ENCODE measurements around the gene GDPGP1.
A peak's percentile ranks its signal among the peaks of the same experiment; 100 is the strongest.

Gene GDPGP1

DNA sequence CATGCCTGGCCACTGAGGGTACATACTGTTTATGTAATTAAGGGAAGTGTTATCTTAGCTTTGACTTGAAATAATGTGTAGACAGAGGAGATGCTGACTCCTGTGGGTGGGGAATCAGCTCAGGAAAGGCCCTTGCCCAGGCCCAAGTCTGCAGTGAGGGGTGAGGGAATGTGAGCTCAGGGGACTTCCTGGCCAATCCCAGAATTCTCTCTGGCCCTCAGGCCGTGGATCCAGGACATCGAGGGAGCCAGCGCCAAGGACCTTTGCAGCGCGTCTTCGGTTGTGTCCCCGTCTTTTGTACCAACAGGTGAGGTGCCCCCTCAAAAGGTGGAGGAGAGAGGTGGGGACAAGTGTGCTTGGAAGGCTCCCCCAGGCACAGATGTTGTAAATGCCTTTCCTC lies 6.7 kb upstream of the GDPGP1 start:
- DNase-seq (ENCODE audit: low read depth), result no peak
- H3K4me3 ChIP-seq (ENCODE audit: low read depth, low read length), result no peak overlapping the region
- no peak for TF ChIP-seq CTCF (IDR thresholded peaks at IDR 0.05; ENCODE audit: low read depth, low read length, missing control alignments)

GRCh38 chr15:90227816-90228772 lies 5.9 kb upstream of the GDPGP1 start:
- DNase-seq (ENCODE audit: low read depth), result no peak
- no peak overlapping the region for H3K4me3 ChIP-seq (ENCODE audit: low read depth, low read length)
- TF ChIP-seq CTCF (IDR thresholded peaks at IDR 0.05; ENCODE audit: low read depth, low read length, missing control alignments), result no peak

DNA sequence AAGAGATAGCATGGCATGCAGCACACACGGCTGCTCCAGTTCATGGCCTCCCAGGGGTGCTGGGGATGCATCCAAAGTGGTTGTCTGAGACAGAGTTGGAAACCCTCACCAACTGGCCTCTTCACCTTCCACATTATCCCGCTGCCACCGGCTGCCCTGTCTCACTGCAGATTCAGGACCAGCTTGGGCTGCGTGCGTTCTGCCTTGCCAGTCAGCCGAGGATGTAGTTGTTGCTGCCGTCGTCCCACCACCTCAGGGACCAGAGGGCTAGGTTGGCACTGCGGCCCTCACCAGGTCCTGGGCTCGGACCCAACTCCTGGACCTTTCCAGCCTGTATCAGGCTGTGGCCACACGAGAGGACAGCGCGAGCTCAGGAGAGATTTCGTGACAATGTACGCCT lies 5.0 kb upstream of the GDPGP1 start:
- no peak overlapping the region for H3K4me3 ChIP-seq (ENCODE audit: low read depth, low read length)
- DNase-seq (ENCODE audit: low read depth), result no peak
- no peak for TF ChIP-seq CTCF (IDR thresholded peaks at IDR 0.05; ENCODE audit: low read depth, low read length, missing control alignments)

GRCh38 chr15:90230071-90230494 lies 3.9 kb upstream of the GDPGP1 start:
- TF ChIP-seq CTCF (IDR thresholded peaks at IDR 0.05; ENCODE audit: low read depth, low read length, missing control alignments), result no peak
- H3K4me3 ChIP-seq (ENCODE audit: low read depth, low read length), result no peak overlapping the region
- no peak for DNase-seq (ENCODE audit: low read depth)

GRCh38 chr15:90230610-90231009 lies 3.4 kb upstream of the GDPGP1 start:
- no peak for DNase-seq (ENCODE audit: low read depth)
- no peak overlapping the region; the same call in 1 of the 2 replicates for H3K4me3 ChIP-seq (ENCODE audit: low read depth, low read length)
- no peak for TF ChIP-seq CTCF (IDR thresholded peaks at IDR 0.05; ENCODE audit: low read depth, low read length, missing control alignments)

DNA sequence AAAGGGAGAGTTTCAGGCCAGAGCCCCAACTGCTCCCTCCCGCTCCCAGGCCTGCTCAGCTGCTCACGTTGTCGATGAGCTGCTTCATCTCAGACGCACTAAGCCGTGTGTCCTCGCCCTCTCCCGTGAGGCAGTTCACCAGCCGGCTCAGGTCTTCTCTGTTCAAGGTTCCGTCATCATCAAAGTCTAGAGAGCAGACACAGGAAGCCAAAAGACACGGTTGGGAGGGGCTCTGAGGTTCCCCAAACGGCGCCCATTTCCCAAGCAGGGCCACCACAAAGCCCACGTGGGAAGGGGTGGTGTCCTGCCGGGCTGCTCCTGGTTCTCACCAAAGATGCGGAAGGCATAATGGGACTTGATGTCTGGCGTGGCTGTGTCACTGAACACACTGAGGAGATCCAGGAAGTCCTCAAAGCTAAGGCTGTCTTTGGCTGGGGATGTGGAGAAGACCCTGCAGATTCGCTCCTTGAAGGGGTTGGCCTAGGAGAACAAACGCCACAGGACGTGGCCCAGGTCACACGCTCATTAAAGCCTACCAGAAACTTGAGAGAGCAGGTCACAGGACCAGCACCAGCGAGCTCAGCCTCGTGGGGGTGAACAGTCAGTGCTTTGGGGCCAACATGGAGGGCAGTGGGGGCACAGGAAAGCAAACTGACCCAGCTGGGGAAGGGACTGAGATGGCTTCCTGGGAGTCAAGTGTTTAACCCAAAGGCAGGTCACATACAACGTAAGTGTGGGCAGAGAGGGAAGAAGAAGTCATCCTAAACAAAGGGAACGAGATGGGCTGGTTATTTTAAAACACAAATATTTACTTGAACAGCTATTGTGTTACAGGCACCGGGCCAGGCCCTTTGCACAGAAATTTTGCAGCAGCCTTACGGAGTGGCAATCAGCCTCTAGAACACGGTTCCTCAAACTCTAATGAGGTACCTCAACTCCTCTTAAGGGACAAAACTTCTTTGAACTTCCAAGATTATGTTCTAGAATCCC lies 2.7 kb upstream of the GDPGP1 start:
- TF ChIP-seq CTCF (IDR thresholded peaks at IDR 0.05; ENCODE audit: low read depth, low read length, missing control alignments), result no peak
- no peak for DNase-seq (ENCODE audit: low read depth)
- peak overlapping the region; percentile 90 for H3K4me3 ChIP-seq (ENCODE audit: low read depth, low read length)

All from GM12864 (cell line).